GM21515 (cell line): ENCODE results near the gene RNF183.
A peak's percentile ranks its signal among the peaks of the same experiment; 100 is the strongest.

Source experiments
- ATAC-seq: cut with Tn5 transposase; IDR thresholded peaks from one replicate; pipeline ENCODE4 v1.9.1; 2021; ENCODE audit not compliant: unreplicated experiment

The RNF183 gene, protein sequence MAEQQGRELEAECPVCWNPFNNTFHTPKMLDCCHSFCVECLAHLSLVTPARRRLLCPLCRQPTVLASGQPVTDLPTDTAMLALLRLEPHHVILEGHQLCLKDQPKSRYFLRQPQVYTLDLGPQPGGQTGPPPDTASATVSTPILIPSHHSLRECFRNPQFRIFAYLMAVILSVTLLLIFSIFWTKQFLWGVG

DNA sequence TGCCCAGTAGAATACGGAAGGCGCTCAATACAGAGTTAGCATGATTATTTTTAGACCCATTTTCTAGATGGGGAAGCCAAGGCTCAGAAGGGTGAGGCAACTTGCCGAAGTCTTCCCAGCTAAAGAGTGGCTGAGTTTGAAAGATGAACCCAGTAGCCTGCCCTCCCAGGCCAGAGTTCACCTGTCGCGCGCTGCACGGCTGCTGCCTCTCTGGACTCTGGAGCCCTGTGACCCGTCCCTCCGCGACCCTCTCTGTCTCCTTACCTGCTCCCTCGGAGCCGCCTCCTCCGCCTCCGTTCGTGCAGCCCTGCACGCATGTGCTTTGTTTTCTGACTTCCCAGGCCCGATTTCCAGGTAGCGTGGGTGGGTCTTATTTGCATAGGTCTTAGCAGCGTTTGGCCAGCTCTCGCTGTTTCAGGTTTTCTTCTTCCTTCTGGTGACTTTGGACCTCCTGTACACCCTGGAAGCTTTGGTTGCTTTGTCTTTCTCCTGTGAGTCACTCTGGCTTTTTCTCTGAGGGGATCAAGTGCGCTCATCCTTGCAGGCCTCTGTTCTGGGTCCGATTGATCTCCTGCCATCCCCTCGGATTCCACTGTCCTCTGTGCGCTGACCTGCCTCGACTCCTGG is at the start of gene RNF183:
RNF183 (minus strand) TSS at position 585 of the 627 bp plus-strand sequence. CDS start 5,192 bp downstream, outside the sequence.
- ATAC-seq, result no peak

DNA sequence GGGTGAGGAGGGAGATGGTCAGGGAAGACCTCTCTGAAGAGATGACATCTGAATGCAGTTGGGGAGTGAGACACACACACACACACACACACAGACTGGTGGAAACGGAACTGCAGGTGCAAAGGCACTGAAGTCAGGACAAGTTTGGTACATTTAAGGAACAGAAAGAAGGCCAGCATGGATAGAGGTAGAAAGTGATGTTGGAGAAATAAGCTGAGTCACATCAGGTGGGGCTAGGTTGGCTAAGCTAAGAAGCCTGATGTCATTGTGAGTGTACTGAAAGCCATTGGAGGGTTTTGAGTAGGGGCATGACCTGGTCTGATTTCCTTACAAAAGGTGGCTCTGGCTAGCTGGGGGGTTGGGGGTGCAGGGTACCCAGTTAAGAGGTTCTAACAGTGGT is 49.2 kb upstream of the RNF183 start:
- no peak for ATAC-seq

DNA sequence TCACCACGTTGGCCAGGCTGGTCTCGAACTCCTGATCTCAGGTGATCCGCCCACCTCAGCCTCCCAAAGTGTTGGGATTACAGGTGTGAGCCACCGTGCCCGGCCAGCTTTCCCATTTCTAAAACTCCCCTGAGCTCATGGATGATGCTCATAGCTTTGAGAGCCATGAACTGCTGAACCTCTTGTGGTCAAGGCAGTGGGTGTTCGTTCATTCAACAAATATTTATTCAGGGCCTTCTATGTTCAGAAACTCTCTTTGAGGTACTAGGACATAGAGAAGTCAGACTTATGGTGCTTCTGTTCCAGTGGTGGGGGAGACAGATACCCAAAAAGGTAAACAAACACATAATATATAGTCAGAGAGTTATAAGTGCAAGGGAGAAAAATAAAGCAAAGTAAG is 48.8 kb upstream of the RNF183 start:
- no peak for ATAC-seq

DNA sequence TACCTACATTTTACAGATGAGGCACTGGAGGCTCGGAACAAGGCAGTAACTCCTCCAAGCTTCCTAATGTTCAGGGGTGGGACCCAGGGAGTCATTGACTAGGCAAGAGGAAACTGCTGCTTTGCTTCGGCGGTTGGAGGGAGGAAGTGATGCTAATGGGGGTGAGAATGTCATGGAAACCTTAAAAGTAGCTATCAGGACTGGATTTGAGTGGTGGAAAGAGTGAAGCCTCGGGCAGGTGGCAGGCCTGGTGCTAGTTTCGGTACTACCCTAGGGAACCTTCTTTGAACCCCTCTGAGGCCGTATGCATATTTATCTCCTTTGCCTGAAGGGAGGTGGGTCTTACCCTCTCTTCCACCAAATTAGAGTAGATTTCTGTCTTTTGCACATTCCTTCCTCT is 47.8 kb upstream of the RNF183 start:
- no peak for ATAC-seq

DNA sequence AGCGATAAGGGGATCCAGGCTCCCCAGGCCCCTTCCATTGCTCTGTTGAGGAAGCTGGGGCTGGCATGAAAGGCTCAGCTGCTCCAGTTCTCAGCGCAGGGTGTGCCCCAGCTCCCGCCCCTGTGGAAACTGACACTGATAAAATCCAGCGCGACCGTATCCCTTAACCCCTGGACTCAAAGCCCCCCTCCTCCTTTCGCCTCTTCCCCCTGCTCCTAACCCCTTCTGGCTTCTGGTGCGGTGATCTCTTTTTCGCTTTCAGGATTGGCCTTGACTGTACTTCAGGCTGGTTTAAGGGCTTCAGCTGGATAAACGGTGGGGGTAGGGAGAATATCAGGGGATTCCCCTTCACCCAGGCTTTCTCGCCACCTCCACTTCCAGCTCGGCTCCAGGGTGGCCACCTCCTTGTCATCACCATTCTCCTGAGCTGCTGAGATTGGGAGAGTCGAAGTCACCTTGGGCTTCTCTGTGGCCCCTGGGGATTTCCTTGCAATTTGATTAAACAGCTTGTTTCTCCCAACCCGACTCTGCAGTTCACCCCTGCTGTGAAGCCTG is 47.0 kb upstream of the RNF183 start:
- no peak for ATAC-seq

DNA sequence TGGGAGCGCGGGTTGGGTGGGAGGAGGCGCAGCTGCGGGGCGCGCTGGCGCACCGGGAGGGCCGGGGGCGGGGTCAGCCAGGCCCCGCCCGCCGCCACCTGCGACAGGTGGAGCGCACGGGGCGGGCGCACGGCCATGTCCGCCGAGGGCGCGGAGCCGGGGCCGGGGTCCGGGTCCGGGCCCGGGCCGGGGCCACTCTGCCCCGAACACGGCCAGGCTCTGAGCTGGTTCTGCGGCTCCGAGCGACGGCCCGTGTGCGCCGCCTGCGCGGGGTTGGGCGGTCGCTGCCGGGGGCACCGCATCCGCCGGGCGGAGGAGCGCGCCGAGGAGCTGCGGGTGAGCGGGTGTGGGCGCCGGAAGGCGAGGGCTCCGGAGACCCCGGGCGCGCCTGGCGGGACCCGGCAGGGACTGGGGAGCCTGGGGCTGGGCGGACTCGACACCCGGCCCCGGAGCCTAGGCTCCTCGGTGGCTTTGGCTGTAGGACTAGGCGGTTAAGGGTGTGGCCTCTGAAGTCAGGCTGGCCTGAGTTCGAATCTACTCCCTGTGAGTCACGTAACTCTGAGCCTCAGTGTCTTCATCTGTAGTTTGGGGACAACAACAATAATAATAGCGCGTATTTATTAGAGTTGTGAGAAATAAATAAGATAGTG is 46.4 kb upstream of the RNF183 start, which contains the start of gene BSPRY:
BSPRY (plus strand) TSS at position 97 of the 650 bp plus-strand sequence; CDS start at position 136, 39 bp downstream.
- ATAC-seq, result no peak

DNA sequence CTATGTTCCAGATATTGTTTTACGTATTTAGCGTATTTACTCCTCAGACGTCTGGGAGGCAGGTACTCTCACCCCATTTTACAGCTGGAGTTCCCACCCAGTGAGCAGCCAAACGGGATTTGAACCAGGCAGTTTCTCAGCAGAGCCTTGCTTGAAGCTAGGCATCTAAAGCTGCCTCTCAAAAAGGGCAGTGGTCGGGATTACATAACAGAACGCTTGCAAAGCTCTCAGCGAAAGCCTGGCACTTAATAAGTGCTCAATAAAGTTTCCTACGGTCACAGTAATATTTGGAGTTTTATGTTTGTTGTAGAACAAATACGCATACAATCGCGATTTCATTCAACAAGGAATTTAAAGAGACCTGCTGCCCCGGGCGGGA is 45.9 kb upstream of the RNF183 start:
- ATAC-seq, result no peak

DNA sequence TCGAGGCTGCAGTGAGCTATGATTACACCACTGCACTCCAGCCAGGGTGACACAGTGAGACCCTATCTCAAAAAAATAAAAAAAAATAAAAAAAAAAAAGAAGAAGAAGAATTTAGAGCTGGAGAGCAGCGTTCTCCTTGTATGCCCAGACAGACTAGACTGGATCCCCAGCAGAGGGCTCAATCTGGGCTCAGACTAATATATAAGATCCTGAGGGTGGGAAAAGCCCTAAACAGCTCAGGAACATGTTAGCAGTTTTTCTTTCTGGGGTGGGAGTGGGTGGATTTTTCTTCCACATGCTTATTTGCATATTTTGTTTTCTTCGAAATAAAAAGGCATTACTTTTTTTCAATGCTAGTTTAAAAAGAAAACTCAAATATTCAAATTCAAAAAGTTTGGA is 45.3 kb upstream of the RNF183 start:
- ATAC-seq, result no peak

DNA sequence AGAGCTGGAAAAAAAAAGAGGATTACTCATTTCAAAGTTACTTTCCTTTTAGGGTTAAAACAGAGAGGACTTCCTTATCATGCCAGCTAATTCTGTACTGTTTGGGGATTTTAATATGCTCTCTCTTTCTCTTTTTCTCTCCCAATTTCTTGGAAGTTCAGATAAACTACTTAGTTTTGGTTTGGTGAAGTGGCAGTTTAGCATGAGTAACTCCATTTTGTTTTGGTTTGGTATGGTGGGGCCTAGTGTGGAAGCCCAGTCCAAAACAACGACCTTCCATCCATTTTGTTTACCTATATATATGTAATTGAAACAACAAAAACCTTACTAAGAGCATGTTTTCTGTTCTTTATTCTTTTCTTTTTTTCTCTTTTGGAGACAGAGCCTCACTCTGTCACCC is 42.5 kb upstream of the RNF183 start:
- ATAC-seq, result no peak

DNA sequence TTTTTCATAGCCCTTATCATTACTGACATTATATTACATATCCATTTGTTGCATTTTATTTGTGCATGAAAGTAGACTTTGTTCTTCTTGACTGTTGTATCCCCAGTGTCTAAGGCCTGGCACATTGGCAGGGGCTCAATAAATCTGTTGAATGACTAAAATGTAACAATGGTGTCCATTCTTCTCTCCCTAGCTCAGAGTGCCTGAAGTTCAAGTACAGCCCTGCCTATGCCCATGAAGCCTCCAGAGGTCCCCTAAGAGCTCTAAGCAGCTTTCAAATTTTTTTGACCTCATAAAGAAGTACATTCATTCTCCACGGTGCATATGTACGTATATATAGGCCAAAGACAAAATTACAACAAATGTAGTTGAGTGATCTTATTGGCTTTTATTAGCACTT is 42.0 kb upstream of the RNF183 start:
- ATAC-seq, result no peak

DNA sequence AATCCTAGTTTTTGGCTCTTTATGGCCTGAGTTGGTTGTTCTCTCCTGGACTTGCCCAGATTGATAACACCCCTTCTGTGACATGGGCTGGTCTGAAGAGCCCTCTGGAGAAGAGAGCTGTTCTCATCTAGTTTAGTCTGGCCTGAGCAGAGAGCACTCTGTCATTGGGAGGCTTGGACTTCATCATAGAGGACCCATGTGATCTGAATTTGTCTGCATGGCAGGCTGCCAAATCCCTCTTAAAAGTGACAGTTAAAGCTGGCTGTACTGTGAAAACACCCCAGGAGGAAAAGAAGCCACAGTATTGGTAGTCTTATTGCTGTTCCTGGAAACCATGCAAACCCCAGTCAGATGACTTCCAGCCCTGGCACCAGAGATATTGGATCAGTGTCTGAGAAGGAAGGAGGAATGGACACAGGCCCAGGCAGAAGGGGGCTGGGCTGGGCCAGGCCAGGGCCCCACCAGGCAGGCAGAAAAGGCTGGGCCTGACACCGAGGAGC is 40.6 kb upstream of the RNF183 start:
- no peak for ATAC-seq

DNA sequence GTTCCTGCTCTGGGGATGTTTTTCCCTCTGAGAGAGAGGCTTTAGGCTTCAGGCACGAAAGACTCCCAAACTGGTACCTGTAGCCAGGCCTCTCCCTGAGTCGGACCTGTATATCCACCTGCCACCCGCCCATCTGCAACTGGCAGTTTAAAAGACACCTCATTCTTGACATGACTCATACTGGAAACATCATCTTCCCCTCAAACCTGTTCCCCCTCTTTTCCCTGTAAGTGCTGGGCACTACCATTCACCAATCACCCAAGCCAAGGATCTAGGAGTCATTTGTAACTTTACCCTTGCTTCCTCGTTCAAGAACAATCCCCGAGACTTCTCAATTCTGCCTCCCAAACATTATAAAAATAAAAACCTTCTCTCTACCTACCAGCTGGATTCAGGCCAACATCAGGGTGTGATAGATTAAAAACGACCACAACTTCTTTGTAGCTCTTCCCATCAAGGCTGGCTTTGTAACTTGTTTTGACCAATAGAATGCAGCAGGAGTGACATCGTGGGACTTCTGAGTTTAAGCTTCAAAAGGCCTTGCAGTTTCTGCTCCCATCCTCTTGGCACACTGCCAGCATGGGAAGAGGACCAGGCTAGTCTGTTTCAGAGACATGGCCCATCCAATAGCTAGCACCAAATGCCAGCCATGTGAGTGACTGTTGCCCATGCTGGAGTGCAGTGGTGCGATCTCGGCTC is 38.7 kb upstream of the RNF183 start:
- no peak for ATAC-seq

DNA sequence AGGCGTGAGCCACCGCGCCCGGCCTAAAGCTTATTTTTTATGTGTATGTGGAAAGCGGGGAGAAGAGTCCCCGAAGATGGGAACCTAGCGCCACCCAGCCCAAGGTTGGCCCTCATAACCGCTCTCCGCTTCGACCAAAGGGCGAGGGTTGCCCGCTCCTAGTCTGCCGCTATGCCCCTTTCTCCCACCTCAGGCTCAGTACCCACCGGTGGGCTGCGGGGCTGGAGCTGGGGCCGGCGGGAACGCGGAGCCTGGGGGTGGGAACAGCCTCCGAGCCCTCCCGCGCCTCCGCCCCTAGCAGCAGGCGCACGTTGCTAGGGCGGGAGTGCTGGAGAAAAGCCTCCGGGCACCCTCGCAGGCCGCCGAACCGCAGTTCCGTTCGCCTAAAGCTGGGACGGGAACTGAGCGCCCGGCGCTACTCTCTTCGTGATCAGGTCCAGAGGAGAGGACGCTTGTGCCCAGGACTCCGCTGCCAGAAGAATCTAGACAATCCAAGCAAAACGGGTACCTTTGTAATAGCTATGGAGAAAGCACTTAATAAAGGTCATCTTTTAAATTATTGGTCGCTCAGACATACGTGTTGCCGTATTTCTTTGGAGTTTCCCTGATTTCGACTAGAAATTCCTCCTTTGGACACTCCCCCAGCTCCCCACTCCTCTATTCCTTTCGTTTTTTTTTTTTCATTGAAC is 37.0 kb upstream of the RNF183 start, which contains the start of gene WDR31:
WDR31 (minus strand) TSS at position 265 of the 689 bp plus-strand sequence. CDS start 8,253 bp downstream, outside the sequence.
- ATAC-seq, result peak; percentile 100

DNA sequence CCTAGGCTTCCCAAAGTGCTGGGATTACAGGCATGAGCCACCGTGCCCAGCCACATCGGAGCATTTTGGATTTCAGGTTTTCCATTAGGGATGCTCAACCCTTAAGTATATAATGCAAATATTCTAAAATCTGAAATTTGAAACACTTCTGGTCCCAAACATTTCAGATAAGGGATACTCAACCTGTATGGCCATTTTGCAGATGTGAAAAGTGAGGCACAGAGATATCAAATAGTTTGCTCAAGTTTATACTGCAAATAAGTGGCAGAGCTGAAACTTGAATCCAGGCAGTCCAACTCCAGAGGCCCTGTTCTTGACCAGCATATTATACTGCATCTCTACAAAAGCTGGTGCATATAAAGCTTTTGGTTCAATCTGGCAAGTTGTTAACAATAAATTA is 34.5 kb upstream of the RNF183 start:
- no peak for ATAC-seq

DNA sequence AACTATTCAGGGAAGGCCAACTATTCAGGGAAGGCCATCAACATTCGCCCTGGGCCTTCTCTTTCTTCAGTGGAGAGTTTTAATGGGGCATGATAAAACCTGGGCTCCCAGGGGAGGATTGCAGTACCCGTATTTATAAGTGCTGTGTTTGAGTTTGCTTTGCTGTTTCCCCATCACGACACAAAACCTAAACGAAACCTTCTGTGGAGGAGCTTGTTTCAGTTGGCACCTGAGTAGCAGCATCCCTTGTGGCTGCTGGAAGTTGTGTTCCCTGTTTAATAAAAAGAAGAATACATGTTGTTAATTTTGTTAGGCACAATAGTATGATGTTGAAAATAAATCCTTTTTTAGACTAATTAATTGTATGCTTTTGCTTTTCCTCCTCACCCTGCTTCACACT is 28.6 kb upstream of the RNF183 start:
- ATAC-seq, result no peak

DNA sequence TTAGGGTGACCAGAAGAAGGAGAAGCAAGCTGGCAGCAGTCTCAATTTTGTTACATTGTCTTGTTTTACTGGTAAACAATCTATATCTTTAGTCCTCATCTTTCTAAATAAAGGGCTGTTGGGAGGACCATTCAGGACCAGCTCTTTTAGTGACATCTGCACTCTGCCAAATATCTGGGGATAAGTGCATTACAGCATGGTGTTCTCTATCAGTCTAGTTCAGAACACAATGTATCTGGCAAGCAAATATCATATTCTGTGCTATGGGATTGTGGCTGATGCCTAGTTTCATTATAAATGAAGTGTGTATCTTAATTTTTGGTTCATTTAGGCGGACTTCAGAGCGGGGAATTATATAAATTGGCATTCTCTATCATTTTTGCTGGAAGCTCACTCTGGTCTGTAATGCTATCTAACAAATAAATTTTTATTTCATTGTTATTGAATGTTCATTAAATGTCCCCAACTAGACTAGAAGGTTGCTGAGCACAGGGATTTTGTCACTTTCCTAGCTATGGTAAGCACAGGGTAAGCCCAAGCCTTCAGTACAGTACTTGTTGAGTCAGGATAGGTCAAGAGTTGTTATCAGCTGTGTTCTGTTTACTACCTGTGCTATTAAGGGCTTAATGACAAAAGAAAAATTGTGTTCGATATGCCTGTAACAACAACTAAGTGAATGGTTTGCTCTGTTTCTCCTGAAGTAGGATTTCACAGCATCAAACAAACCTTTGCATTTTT is 25.0 kb upstream of the RNF183 start:
- no peak for ATAC-seq

DNA sequence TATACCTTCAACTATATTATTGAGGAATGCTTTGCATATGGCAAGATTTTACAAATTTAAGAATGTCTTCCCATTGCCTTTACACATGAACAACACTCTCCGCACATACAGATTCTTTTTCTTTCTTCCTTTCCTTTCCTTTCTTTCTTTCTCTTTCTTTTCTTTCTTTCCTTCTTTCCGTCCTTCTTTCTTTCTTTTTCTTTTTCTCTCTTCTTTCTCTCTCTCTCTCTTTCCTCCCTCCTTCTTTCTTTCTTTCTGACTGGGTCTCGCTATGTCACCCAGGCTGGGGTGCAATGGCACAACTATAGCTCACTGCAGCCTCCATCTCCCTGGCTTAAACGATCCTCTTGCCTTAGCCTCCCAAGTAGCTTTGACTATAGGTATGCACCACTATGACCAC is 23.1 kb upstream of the RNF183 start:
- no peak for ATAC-seq

DNA sequence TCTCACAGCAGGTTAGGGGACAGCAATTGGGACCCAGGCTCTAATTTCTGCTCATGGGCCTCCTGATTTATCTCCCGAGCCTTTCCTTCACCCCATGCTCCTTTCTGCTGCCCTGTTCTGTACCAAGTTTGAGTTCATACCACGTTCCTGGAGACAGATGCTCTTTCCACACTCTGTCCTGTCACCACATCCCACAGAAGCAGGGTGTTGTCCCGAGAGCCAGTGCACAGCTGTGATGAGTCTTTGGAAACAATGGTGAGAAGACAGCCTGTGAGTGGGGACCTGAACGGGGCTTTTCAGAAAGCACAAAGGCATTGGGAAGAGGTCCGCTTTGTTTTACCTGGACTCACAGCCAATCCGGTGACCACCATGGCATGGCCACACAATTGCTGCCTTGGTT is 19.5 kb upstream of the RNF183 start:
- no peak for ATAC-seq

DNA sequence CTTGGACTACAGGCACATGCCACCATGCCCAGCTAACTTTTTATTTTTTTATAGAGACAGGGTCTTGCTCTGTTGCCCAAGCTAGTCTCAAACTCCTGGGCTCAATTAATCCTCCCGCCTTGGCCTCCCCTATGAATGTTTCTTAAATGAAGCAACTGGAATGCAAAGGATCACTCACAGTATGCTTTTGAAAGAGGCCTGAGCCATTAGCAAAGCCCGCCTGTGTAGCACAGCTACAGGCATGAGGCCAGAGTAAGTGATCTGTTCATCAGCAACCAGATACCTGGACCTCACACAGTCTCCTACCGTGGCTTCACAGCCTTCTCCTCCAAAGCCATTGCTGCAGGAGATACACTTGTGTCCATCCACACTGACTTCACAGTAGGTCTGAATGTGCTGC is 16.9 kb upstream of the RNF183 start:
- ATAC-seq, result no peak

DNA sequence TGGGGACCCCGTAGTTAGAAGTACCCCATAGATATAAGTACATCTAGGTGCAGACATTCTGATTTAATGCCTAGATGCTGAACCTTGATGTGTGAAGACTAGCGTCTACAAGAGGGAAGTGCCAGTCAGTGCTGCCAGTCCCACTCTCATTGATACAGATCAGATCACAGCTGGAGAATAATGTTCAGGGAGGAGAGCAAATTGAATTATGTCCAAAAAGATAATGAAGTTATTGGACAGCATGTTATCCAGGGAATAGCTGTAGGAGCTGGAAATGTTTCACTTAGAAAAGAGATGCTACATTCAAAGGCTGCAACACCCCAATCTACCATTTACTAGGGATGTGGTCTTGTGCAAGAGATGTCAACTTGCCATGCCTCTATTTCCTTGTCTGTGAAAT is 15.9 kb upstream of the RNF183 start:
- ATAC-seq, result no peak
